ENCODE data around the gene LHFPL3. TPM values are rescaled to one million over a fixed set of nuclear protein-coding genes. Genes with fewer than 3 reads are reported as not detected.

Gene LHFPL3
- total RNA-seq, 1 experiment from 2014 or later: not detected

- Histone ChIP-seq H2BK20ac (ENCODE audit: low read depth, low read length, poor library complexity, severe bottlenecking) (no peak overlapping the region), H3T11ph (ENCODE audit: low read length) (no peak overlapping the region), H3K14ac (ENCODE audit: insufficient read depth, low read length) (no peak overlapping the region), H3K27me3 (ENCODE audit: insufficient read depth, low read length) (no peaks in the 10 kb centered on the region; the same call in 1 of the 2 replicates), H2AK5ac (ENCODE audit: insufficient read length, low read length) (no peak overlapping the region), H2BK15ac (ENCODE audit: low read depth, low read length) (no peak overlapping the region), H4K8ac (replicated peaks; ENCODE audit: insufficient read length, low read depth, low read length) (no peak overlapping the region), H2BK5ac (ENCODE audit: insufficient read length, low read length) (no peak overlapping the region), H3K56ac (ENCODE audit: insufficient read length, low read depth, low read length) (no peak overlapping the region), H3K9me3 (ENCODE audit: control insufficient read depth, low read depth, low read length) (no peaks in the 10 kb centered on the region), H3K18ac (ENCODE audit: insufficient read length, low read depth, low read length) (no peak overlapping the region), H3K4ac (ENCODE audit: low read depth, low read length) (no peak overlapping the region), H2AFZ (ENCODE audit: low read length) (no peak overlapping the region), H2BK12ac (ENCODE audit: insufficient read length, low read depth, low read length) (no peak overlapping the region), H4K5ac (ENCODE audit: insufficient read length, low read depth, low read length) (no peak overlapping the region), H3K23me2 (ENCODE audit: insufficient read length, low read depth, low read length, poor library complexity, severe bottlenecking) (no peaks in the 10 kb centered on the region), H3K27ac (ENCODE audit: insufficient read length, low read depth, low read length) (no peak overlapping the region), H4K20me1 (ENCODE audit: control insufficient read depth, insufficient read depth, insufficient read length) (no peaks in the 10 kb centered on the region), H3K79me1 (ENCODE audit: insufficient read depth, low read depth, low read length, poor library complexity, severe bottlenecking) (no peaks in the 10 kb centered on the region), H3K23ac (ENCODE audit: insufficient read length, low read depth, low read length) (no peak overlapping the region), H3K4me2 (ENCODE audit: insufficient read depth, insufficient read length, low read length) (no peak overlapping the region), H2BK120ac (ENCODE audit: low read depth, low read length, poor library complexity, severe bottlenecking) (no peak overlapping the region), H4K91ac (ENCODE audit: insufficient read length, low read depth, low read length) (no peak overlapping the region), H3K4me1 (ENCODE audit: insufficient read depth, low read length) (no peaks in the 10 kb centered on the region), H3K9ac (ENCODE audit: extremely low read depth, insufficient read length, low read length) (no peak overlapping the region), H3K79me2 (ENCODE audit: insufficient read depth, low read length) (no peaks in the 10 kb centered on the region)
- peaks cover 0 to 13% (median 0%) of the 10 kb centered on the region in 3 experiments; a peak in 1 of 7 replicates for H3K36me3 Mint-ChIP-seq (ENCODE audit: insufficient read depth in 1 of 3, low read depth in 3 of 3)
- no peaks in the 10 kb centered on the region; the same call in none of the 2 replicates for H3K27me3 Mint-ChIP-seq (ENCODE audit: low read depth)
- TF ChIP-seq CTCF (conservative IDR thresholded peaks at IDR 0.05): no peak
- no peak for DNase-seq
- no peak overlapping the region for H3K27ac Mint-ChIP-seq
- H3K9me3 Mint-ChIP-seq: peaks cover 6 to 22% of the 10 kb centered on the region in 2 experiments; a peak in 3 of 5 replicates
- H3K4me1 Mint-ChIP-seq: no peaks in the 10 kb centered on the region
- no peak overlapping the region for H3K4me3 Mint-ChIP-seq
Measured at GRCh38 chr7:104509874-104510273, 181.5 kb downstream of the LHFPL3 start.
